Activated CD4-positive, alpha-beta T cell treated with anti-CD3 and anti-CD28 coated beads for 36 hours (primary cell): ENCODE results near the gene SETD5. TPM values are rescaled to one million over a fixed set of nuclear protein-coding genes. Genes with fewer than 3 reads are reported as not detected.

Experiments
- ATAC-seq: fragments of 200-7000 bp; cut with Tn5 transposase; one replicate; pipeline ENCODE4 v1.10.0; 2021; ENCODE audit warnings: mild to moderate bottlenecking, moderate library complexity
- CTCF ChIA-PET: fragments of 350-600 bp; sonication (Branson Sonifier 250); formaldehyde crosslinking; loops from one replicate; lab custom pipeline; 2021; ENCODE audit warnings: antibody characterized with exemption; lab: Charles Lee
- POLR2A ChIA-PET: fragments of 350-600 bp; sonication (Branson Sonifier 250); formaldehyde crosslinking; loops from one replicate; lab custom pipeline; 2021; ENCODE audit warnings: antibody characterized with exemption, inconsistent platforms; lab: Charles Lee
- DNase-seq: peaks from one replicate; pipeline ENCODE4 v3.0.0-alpha.2; 2020
- H3K27ac Mint-ChIP-seq: one replicate; pipeline ENCODE4 v1.8.0; 2021; ENCODE audit warnings: mixed read lengths
- H3K27me3 Mint-ChIP-seq: one replicate; pipeline ENCODE4 v1.8.0; 2021; ENCODE audit warnings: mixed read lengths
- H3K36me3 Mint-ChIP-seq: one replicate; pipeline ENCODE4 v1.8.0; 2021; ENCODE audit warnings: low read depth, mixed read lengths
- H3K4me1 Mint-ChIP-seq: one replicate; pipeline ENCODE4 v1.8.0; 2021; ENCODE audit warnings: mixed read lengths
- H3K4me3 Mint-ChIP-seq: one replicate; pipeline ENCODE4 v1.8.0; 2021; ENCODE audit warnings: mild to moderate bottlenecking, moderate library complexity, mixed read lengths
- H3K9me3 Mint-ChIP-seq: one replicate; pipeline ENCODE4 v1.8.0; 2021; ENCODE audit warnings: low read depth, mixed read lengths
- intact Hi-C, 2 experiments: fragments of 100-400 bp; cut with DNase I in 1 of 2; cut with micrococcal nuclease in 1 of 2; formaldehyde crosslinking; loops; one replicate each; pipeline versions ENCODE4 v1.14.2 to v1.15.1; 2022 to 2024; cut with DNase I, micrococcal nuclease
- total RNA-seq, 2 experiments: library from RNA; stranded (reverse); gene quantifications; one replicate each; pipeline ENCODE4 v1.2.3, GENCODE V29; 2021

The SETD5 gene
- total RNA-seq: 100 to 1,000 TPM; 115 to 148 TPM

GRCh38 chr3:9397332-9397905 is at the start of gene SETD5:
Gene SETD5, plus strand, starts transcription at chr3:9397615. Its CDS starts 31,324 bp downstream, at chr3:9428939.
- Mint-ChIP-seq H3K4me3 (peak within 1 kb of the TSS; percentile 93), H3K9me3 (no peaks in the 10 kb centered on the region), H3K4me1 (peaks cover 63% of the 10 kb centered on the region), H3K36me3 (peaks cover 52% of the 10 kb centered on the region), H3K27ac (peak within 1 kb of the TSS; percentile 100), H3K27me3 (no peaks in the 10 kb centered on the region)
- ChIA-PET POLR2A (interaction anchor here (1.0 to 5.2 kb wide), 8 partner anchors 19 to 395 kb away, joined by 4 to 81 read pairs (median 8); partner anchors contain the start of genes ARPC4, TADA3 and THUMPD3), CTCF (no interaction called here)
- ATAC-seq: peak; percentile 65
- DNase-seq: peak; percentile 100
- intact Hi-C loops: loop anchor here (1.0 to 5.0 kb wide), 12 partner anchors 25 to 851 kb away; partner anchors contain the start of genes BRPF1 (in 2 of the 2), RAD18 (in 2 of the 2), TADA3 (in 2 of the 2) and ARPC4 (in 1 of the 2)

GRCh38 chr3:9347887-9348286 is 49.5 kb upstream of the SETD5 start:
- peak overlapping the region; percentile 28 for H3K27ac Mint-ChIP-seq
- no peak overlapping the region for H3K4me3 Mint-ChIP-seq
- CTCF ChIA-PET: interaction anchor here (0.7 to 0.8 kb wide), 2 partner anchors 19 to 763 kb away, joined by 3 read pairs; no protein-coding TSS in a partner anchor

GRCh38 chr3:9349321-9350117 is 47.9 kb upstream of the SETD5 start:
- intact Hi-C loops: no loop called here
- ChIA-PET CTCF (interaction anchor here (1.4 kb wide), 1 partner anchor 13 kb away, joined by 3 read pairs; the partner anchor contains the start of gene THUMPD3), POLR2A (no interaction called here)
- Mint-ChIP-seq H3K9me3 (no peaks in the 10 kb centered on the region), H3K4me3 (no peak overlapping the region), H3K36me3 (no peaks in the 10 kb centered on the region), H3K27ac (no peak overlapping the region), H3K27me3 (no peaks in the 10 kb centered on the region), H3K4me1 (peaks cover 21% of the 10 kb centered on the region)
- ATAC-seq (no peak), DNase-seq (no peak)

More at GRCh38 chr3:9347887-9348286, 49.5 kb upstream of the SETD5 start:
- Mint-ChIP-seq H3K4me1 (peaks cover 8% of the 10 kb centered on the region), H3K9me3 (no peaks in the 10 kb centered on the region), H3K36me3 (no peaks in the 10 kb centered on the region), H3K27me3 (no peaks in the 10 kb centered on the region)
- no peak for DNase-seq
- ATAC-seq: peak; percentile 79
- intact Hi-C loops: no loop called here
- POLR2A ChIA-PET: no interaction called here

GRCh38 chr3:9351709-9352126 is 45.7 kb upstream of the SETD5 start:
- Mint-ChIP-seq H3K27me3 (no peaks in the 10 kb centered on the region), H3K4me1 (peaks cover 31% of the 10 kb centered on the region), H3K36me3 (no peaks in the 10 kb centered on the region), H3K9me3 (no peaks in the 10 kb centered on the region), H3K27ac (no peak overlapping the region), H3K4me3 (no peak overlapping the region)
- DNase-seq (no peak), ATAC-seq (no peak)
- ChIA-PET CTCF (interaction anchor here (0.7 to 3.6 kb wide), 4 partner anchors 11 to 25 kb away, joined by 3 to 40 read pairs (median 6); partner anchors contain the start of gene THUMPD3), POLR2A (no interaction called here)
- intact Hi-C loops: no loop called here

DNA sequence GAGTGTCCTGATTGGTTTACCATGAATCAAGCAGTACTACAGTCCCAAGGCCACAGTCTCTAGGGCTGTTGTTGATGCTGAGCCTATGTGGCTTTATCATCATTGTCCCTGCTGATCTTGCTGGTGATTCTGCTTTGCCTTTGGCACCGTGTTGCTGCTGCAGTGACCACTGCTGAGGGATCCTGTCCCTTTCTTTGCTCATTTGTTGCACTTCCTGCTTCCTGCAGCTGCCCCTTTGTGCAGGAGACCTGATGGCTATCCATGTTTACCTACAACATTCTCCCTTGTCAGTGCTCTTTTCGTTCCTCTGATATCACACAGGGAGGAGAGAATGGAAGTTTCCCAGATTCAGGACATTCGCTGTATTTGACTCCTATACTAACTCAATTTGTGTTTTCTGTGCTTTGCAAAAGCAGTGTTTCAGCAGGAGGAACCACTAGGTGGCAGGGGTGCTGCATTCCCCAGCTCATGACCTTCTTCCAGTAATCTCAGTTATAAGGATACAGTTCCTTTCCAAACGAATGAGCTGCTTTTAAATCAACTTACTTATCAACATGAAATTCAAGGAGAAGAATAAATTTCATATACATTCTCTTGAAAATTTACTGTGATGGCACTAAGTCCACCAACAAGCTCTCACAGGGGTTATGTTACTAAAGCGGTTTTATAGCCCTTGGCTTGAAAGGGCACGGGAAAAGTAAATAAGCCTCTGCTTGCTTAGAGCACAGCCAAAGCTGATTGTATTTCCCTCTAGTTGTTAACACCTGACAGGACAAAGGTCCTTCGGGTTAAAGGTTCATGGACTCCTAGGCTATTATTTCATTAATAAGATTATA is 44.3 kb upstream of the SETD5 start:
- ChIA-PET POLR2A (interaction anchor here (0.6 to 1.1 kb wide), 4 partner anchors 9 to 425 kb away, joined by 4 to 5 read pairs (median 4); no protein-coding TSS in a partner anchor), CTCF (interaction anchor here (0.6 to 3.6 kb wide), 26 partner anchors 10 to 1199 kb away, joined by 3 to 40 read pairs (median 3); partner anchors contain the start of genes ARPC4 and THUMPD3)
- Mint-ChIP-seq H3K9me3 (no peaks in the 10 kb centered on the region), H3K27ac (peak overlapping the region; percentile 24), H3K4me1 (peaks cover 24% of the 10 kb centered on the region), H3K4me3 (no peak overlapping the region), H3K36me3 (no peaks in the 10 kb centered on the region), H3K27me3 (no peaks in the 10 kb centered on the region)
- intact Hi-C loops: loop anchor here (1.0 kb wide), 3 partner anchors 70 to 374 kb away; no protein-coding TSS in a partner anchor
- ATAC-seq (peak; percentile 47), DNase-seq (peak; percentile 76)

- intact Hi-C loops: loop anchor here (1.0 to 2.0 kb wide), 6 partner anchors 8 to 529 kb away; partner anchors contain the start of genes ARPC4 (in 1 of the 2), JAGN1 (in 1 of the 2), MTMR14 (in 1 of the 2) and RAD18 (in 1 of the 2)
Measured at GRCh38 chr3:9361691-9362388, 35.6 kb upstream of the SETD5 start.

DNA sequence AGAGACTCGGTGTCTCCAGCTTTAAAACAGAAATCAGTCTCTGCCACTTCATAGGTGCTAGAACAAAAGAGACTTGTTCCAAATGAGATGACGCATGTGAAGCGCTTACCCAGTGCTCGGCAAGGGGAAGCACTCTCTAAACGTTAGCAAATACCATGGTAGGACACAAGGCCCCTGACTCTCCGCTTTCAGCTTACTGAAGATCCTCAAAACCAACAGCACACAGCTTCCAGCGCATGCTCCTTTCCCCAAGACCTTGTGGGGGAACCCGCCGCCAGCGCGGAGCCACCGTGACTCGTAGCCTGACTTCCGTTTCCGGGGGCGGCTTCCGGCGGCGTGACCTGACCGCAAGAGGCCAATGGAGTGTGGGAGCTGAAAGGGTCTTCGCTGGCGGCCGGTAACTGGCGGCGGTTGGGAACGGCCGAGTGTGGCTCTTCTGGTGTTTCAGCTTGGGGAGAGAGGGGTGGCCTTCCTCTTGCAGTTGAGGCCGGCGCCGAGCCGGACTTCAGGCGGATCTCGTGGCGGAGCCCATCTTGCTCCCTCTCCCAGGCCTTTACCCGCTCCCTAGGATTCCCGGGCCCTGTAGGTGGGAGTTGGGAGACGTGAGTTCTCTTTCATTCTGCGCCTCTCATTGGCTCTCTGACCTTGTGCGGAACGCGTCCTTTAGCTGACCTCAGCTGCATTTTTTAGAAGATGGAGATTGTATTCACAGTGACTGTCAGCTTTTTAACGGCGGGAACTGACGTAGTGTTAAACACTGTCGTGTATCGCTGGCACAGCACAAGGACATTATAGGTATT is 34.5 kb upstream of the SETD5 start, which contains the start of gene THUMPD3:
THUMPD3 (plus strand) TSS at position 324 of the 800 bp plus-strand sequence. CDS start 2,015 bp downstream, outside the sequence.
- peaks cover 21% of the 10 kb centered on the region for H3K4me1 Mint-ChIP-seq
- H3K4me3 Mint-ChIP-seq: peak within 1 kb of the TSS; percentile 98
- no peaks in the 10 kb centered on the region for H3K27me3 Mint-ChIP-seq
- H3K9me3 Mint-ChIP-seq: no peaks in the 10 kb centered on the region
- DNase-seq (peak; percentile 96), ATAC-seq (peak; percentile 93)
- ChIA-PET CTCF (interaction anchor here (0.6 to 3.1 kb wide), 15 partner anchors 10 to 662 kb away, joined by 3 to 40 read pairs (median 4); no protein-coding TSS in a partner anchor), POLR2A (interaction anchor here (0.6 to 2.5 kb wide), 11 partner anchors 8 to 430 kb away, joined by 3 to 81 read pairs (median 4); partner anchors contain the start of genes ARPC4 and SETD5)
- intact Hi-C loops: loop anchor here (1.0 to 2.0 kb wide), 9 partner anchors 9 to 528 kb away; partner anchors contain the start of genes MTMR14 (in 2 of the 2), ARPC4 (in 1 of the 2), BRPF1 (in 1 of the 2) and JAGN1 (in 1 of the 2)
- peaks cover 34% of the 10 kb centered on the region for H3K36me3 Mint-ChIP-seq
- H3K27ac Mint-ChIP-seq: peak within 1 kb of the TSS; percentile 100

More at GRCh38 chr3:9361691-9362388, 35.6 kb upstream of the SETD5 start:
- CTCF ChIA-PET: interaction anchor here (0.6 to 3.1 kb wide), 7 partner anchors 9 to 848 kb away, joined by 3 to 40 read pairs (median 4); no protein-coding TSS in a partner anchor
- DNase-seq: no peak
- peak overlapping the region; percentile 98 for H3K4me3 Mint-ChIP-seq
- peaks cover 34% of the 10 kb centered on the region for H3K36me3 Mint-ChIP-seq
- no peaks in the 10 kb centered on the region for H3K27me3 Mint-ChIP-seq
- POLR2A ChIA-PET: interaction anchor here (0.6 to 2.5 kb wide), 6 partner anchors 9 to 431 kb away, joined by 3 to 81 read pairs (median 6); partner anchors contain the start of genes ARPC4 and SETD5
- peaks cover 21% of the 10 kb centered on the region for H3K4me1 Mint-ChIP-seq
- H3K9me3 Mint-ChIP-seq: no peaks in the 10 kb centered on the region
- no peak for ATAC-seq
- H3K27ac Mint-ChIP-seq: peak overlapping the region; percentile 100

DNA sequence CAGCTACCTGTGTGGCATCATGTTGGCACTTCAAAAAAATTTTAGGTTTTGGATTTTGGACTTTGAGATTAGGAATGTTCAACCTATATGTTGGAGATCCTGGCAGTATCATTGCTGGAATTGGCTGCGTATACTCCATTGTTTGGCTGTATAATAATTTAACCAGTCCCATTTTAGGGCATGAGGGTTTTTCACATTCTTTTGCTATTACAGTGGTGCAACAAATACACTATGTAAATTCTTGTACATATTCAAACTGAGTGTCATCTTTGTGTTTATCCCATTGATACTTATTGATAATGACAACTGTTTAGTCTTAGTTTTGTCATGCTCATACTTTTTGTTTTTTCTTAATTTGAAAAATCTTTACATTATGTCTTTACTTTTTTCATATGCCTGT is 27.9 kb upstream of the SETD5 start:
- H3K4me3 Mint-ChIP-seq: no peak overlapping the region
- ATAC-seq: no peak
- CTCF ChIA-PET: interaction anchor here (0.8 kb wide), 2 partner anchors 9 to 27 kb away, joined by 3 to 4 read pairs; no protein-coding TSS in a partner anchor
- POLR2A ChIA-PET: no interaction called here
- no peak for DNase-seq
- intact Hi-C loops: no loop called here
- no peaks in the 10 kb centered on the region for H3K9me3 Mint-ChIP-seq
- H3K27me3 Mint-ChIP-seq: no peaks in the 10 kb centered on the region
- H3K4me1 Mint-ChIP-seq: peaks cover 43% of the 10 kb centered on the region
- H3K27ac Mint-ChIP-seq: no peak overlapping the region
- H3K36me3 Mint-ChIP-seq: peaks cover 55% of the 10 kb centered on the region

DNA sequence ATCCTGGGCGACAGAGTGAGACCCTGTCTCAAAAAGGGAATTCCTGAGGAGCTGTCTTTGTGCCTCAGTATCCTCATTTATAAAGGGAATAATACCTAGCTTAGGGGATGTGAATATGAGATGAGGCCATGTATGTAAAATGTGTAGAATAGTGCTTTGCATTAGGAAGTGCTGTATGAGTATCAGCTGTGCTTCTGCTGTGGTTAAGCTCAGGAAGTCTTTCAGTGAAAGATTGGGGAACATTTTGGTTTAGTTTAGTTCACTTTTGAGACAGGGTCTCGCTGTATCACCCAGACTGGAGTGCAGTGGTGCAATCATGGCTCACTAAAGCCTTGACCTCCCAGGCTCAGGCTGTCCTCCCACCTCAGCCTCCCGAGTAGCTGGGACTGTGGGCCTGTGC is 23.9 kb upstream of the SETD5 start:
- intact Hi-C loops: no loop called here
- H3K27me3 Mint-ChIP-seq: no peaks in the 10 kb centered on the region
- ChIA-PET POLR2A (interaction anchor here (0.8 kb wide), 1 partner anchor 10 kb away, joined by 4 read pairs; the partner anchor contains the start of gene THUMPD3), CTCF (interaction anchor here (0.5 to 1.8 kb wide), 3 partner anchors 10 to 20 kb away, joined by 4 to 5 read pairs (median 5); partner anchors contain the start of gene THUMPD3)
- H3K4me3 Mint-ChIP-seq: no peak overlapping the region
- no peak overlapping the region for H3K27ac Mint-ChIP-seq
- ATAC-seq (no peak), DNase-seq (no peak)
- H3K9me3 Mint-ChIP-seq: no peaks in the 10 kb centered on the region
- peaks cover 69% of the 10 kb centered on the region for H3K36me3 Mint-ChIP-seq
- H3K4me1 Mint-ChIP-seq: peaks cover 40% of the 10 kb centered on the region
